Right ventricle myocardium inferior (tissue), 1 donor: Measurements from ENCODE around the gene STX1A. TPM values are rescaled to one million over a fixed set of nuclear protein-coding genes. Genes with fewer than 3 reads are reported as not detected.
A peak's percentile ranks its signal among the peaks of the same experiment; 100 is the strongest.
"Not testable (repeated sequence)": the region's sequence is repeated elsewhere in the genome, so short reads cannot be mapped to it uniquely, and the experiment has no call there.

Experiments used
- ATAC-seq: fragments of 200-7000 bp; cut with Tn5 transposase; one replicate; pipeline ENCODE4 v1.9.1; 2020; ENCODE audit warnings: mild to moderate bottlenecking, moderate library complexity
- DNase-seq: peaks from one replicate; pipeline ENCODE4 v3.0.0; 2021; ENCODE audit errors: missing footprints
- intact Hi-C: fragments of 100-400 bp; cut with DNase I; formaldehyde crosslinking; loops from one replicate; pipeline ENCODE4 v1.11.0; 2022
- total RNA-seq: library from RNA; stranded (reverse); fragmentation: NEBNext Ultra II Directional; extraction: Animal tissue kit (Norgen Biotek cat#: 25700); gene quantifications from one replicate; pipeline ENCODE4 v1.2.1, GENCODE V29; 2021
- donor health status: DM: no; HTN: yes; CAD: no; lungs with severe emphysema.

Gene STX1A
- total RNA-seq, 1 donor from 2014 or later, result 1.6 TPM

- intact Hi-C loops, result no loop called here
- ATAC-seq (no peak), DNase-seq (no peak)
Measured at GRCh38 chr7:73716318-73716890, 3.1 kb downstream of the STX1A start.

- DNase-seq (no peak), ATAC-seq (no peak)
- intact Hi-C loops, result no loop called here
Measured at GRCh38 chr7:73715648-73716317, 3.7 kb downstream of the STX1A start.

GRCh38 chr7:73713319-73713718 lies 6.2 kb downstream of the STX1A start:
- DNase-seq, intact Hi-C loops, ATAC-seq: not testable (repeated sequence)

DNA sequence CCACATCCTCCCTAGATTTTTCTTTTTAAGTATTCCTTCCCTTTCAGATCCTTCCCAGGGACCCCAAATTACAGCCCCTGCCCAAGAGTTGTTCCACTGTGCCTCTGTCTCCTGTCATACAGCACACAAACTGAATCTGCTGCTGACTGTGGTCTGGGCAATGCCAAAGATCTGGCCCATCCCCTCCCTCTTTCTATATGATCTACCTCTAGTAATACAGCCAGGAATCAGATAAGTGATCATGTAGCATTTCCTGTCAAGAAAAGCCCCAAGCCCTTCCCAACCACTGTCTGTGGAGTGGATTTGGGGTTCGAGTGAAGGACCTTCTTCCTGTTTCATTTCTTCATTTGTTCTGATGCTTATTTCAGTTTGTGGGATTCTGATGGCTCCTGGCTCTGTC lies 6.7 kb downstream of the STX1A start:
- DNase-seq (no peak), ATAC-seq (no peak)

GRCh38 chr7:73708961-73709549 lies 10.4 kb downstream of the STX1A start:
- peak; percentile 57 for DNase-seq
- intact Hi-C loops, result no loop called here
- ATAC-seq, result no peak

More for the DNA sequence above, 6.7 kb downstream of the STX1A start:
- intact Hi-C loops, result no loop called here

GRCh38 chr7:73707045-73707631 lies 12.3 kb downstream of the STX1A start:
- peak; percentile 21 for ATAC-seq
- intact Hi-C loops, result no loop called here
- DNase-seq, result peak; percentile 85

DNA sequence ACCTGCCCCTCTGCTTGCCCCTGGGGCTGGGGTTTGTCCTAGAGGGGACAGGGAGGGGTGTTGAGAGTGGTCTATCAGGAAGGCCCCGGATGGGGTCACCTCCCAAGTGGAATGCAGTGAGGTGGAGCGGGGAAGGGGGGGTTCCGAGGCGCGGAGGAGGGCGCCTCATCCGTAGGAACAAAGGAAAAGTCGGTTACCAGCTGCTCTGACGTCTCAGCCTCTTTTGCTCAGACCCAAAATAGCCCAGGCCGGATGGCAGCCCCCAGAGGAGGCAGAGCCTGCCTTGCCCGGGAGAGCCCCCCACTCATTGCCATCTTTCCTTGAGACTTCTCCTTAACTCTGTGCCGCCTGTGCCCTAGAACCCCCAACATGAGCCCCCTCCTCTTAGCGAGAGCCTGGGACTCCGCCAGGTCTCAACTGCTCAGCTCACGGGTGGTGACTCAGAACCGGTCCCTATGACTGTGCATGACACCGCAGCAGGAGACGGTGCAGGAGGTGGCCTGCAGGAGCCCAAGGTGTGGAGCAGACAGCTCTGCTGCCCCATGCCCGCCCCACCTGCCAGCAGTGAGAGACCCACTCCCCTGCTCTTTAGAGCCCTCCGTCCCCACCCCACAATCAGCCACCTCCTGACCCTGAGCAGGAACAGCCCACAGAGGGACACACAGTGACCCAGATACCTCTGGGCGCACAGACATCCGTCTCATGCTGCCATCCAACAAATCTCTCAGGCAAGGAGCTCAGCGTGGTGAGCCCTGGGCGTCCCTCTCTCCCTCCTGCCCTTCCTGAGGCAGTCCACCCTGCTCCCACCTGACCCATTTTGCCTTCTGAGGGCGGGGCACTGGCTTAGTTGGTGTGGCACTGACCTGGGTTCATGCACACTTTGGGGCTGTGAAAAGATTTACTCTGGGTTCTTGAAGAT lies 13.1 kb downstream of the STX1A start:
- intact Hi-C loops, result no loop called here
- ATAC-seq (no peak), DNase-seq (peak; percentile 50)

- intact Hi-C loops, result no loop called here
- DNase-seq, result peak; percentile 1
- ATAC-seq, result no peak
Measured at GRCh38 chr7:73705551-73705920, 13.9 kb downstream of the STX1A start.

GRCh38 chr7:73704640-73705550 lies 14.6 kb downstream of the STX1A start:
- ATAC-seq (no peak), DNase-seq (peak; percentile 60)
- intact Hi-C loops, result no loop called here

GRCh38 chr7:73703757-73704639 lies 15.5 kb downstream of the STX1A start:
- ATAC-seq, result peak; percentile 49
- intact Hi-C loops, result no loop called here
- peak; percentile 68 for DNase-seq

GRCh38 chr7:73703225-73703624 lies 16.2 kb downstream of the STX1A start:
- intact Hi-C loops, result no loop called here
- ATAC-seq, result no peak
- no peak for DNase-seq

GRCh38 chr7:73702665-73703064 lies 16.8 kb downstream of the STX1A start:
- no peak for ATAC-seq
- intact Hi-C loops, result no loop called here
- peak; percentile 45 for DNase-seq

DNA sequence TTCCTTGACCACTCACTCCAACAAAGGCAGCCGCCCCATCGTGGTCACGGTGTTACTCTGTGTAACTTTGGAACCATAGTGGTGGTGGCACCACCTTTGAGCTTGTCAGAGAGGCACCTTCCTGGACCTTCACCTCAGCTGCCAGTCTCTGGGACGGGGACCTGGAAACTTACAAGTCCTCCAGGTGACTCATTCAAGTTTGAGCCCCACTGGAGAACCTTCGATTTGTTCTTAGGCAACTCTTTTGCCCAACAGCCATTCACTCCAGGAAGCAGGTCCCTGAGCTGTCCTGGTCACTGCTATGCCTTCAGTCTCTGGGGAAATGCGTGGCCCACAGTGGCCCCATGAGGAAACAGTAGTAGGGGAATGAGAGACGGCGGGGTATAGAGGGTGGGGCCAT lies 17.2 kb downstream of the STX1A start:
- no peak for DNase-seq
- intact Hi-C loops, result no loop called here
- ATAC-seq, result no peak

- DNase-seq (peak; percentile 68), ATAC-seq (no peak)
- intact Hi-C loops, result no loop called here
Measured at GRCh38 chr7:73701357-73701995, 18.0 kb downstream of the STX1A start.

DNA sequence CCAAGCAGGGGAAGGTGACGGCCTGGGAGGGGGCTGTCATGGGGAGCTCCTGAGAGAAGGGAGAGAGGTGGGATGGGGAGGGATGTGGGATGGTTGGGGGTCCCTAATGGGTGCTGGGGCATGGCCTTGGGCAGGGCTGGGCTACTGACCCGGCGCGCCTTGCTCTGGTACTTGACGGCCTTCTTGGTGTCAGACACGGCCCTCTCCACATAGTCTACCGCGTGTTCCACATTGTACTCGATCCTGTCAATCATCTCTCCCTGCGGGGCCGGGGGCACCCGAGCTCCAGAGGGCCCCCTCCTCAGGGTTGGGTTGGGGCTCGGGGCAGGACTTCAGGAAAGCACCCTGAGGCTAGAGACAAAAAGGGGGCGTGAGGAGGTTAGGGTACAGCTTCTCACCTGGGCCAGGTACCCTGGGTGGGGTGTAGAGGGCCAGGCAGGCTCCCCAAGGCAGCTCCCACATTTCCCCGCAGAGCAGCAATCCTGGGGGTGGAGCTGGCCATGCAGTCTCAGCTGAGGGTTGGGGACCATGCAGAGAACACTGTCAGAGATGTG lies 18.8 kb downstream of the STX1A start:
- no peak for ATAC-seq
- peak; percentile 52 for DNase-seq
- intact Hi-C loops, result no loop called here

DNA sequence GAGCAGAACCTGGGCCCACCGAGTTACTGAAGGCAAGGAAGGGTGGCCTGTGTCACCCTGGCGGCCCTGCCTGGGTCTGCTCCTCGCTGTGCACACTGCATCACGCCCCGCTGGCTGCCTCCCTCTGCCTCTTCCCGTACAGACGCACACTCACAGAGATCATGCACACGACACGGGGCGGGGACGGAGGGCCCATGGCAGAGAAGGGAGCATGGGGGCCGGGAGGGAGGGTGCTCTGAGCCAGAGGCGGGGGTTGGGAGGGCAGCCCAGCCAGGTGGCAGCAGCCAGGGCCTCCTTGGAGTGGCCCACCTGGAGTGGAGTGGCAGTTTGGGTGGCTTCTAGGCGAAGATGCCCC lies 19.4 kb downstream of the STX1A start:
- intact Hi-C loops, result no loop called here
- ATAC-seq (no peak), DNase-seq (peak; percentile 31)
